ENCODE data around the gene NSRP1. TPM values are rescaled to one million over a fixed set of nuclear protein-coding genes. Genes with fewer than 3 reads are reported as not detected.

NSRP1 gene
- total RNA-seq, 1 donor, result 12.7 TPM

- no peak for DNase-seq (ENCODE audit: insufficient read length, low spot score, missing footprints)
- Histone ChIP-seq H3K9me3 (ENCODE audit: low read depth, low read length) (no peaks in the 10 kb centered on the region), H3K4me1 (ENCODE audit: insufficient read depth, low read length) (no peaks in the 10 kb centered on the region), H3K27ac (ENCODE audit: low read depth, low read length) (no peak overlapping the region), H3K4me2 (ENCODE audit: insufficient read depth, low read length) (no peak overlapping the region), H3K27me3 (ENCODE audit: insufficient read depth, low read length) (no peaks in the 10 kb centered on the region), H3K4me3 (ENCODE audit: insufficient read depth, low read length) (no peak overlapping the region), H3K36me3 (ENCODE audit: insufficient read depth, low read length) (peaks cover 13% of the 10 kb centered on the region), H4K20me1 (ENCODE audit: insufficient read depth, low read length) (peaks cover 29% of the 10 kb centered on the region), H2AFZ (ENCODE audit: low read length) (no peak overlapping the region), H3K79me2 (ENCODE audit: insufficient read depth, low read length) (peaks cover 88% of the 10 kb centered on the region)
- no peak for TF ChIP-seq CTCF (IDR thresholded peaks at IDR 0.05; ENCODE audit: extremely low read depth, low read depth, low read length)
Measured at GRCh38 chr17:30148376-30148775, 31.8 kb downstream of the NSRP1 start.

GRCh38 chr17:30151471-30151870 is 34.9 kb downstream of the NSRP1 start:
- H3K36me3 ChIP-seq (ENCODE audit: insufficient read depth, low read length), result peaks cover 17% of the 10 kb centered on the region
- no peak overlapping the region for H2AFZ ChIP-seq (ENCODE audit: low read length)
- H3K9me3 ChIP-seq (ENCODE audit: low read depth, low read length), result no peaks in the 10 kb centered on the region
- no peak overlapping the region for H3K4me3 ChIP-seq (ENCODE audit: insufficient read depth, low read length)
- H3K4me2 ChIP-seq (ENCODE audit: insufficient read depth, low read length), result no peak overlapping the region
- no peak overlapping the region for H3K27ac ChIP-seq (ENCODE audit: low read depth, low read length)
- peaks cover 87% of the 10 kb centered on the region for H3K79me2 ChIP-seq (ENCODE audit: insufficient read depth, low read length)
- no peaks in the 10 kb centered on the region for H3K27me3 ChIP-seq (ENCODE audit: insufficient read depth, low read length)
- no peak for DNase-seq (ENCODE audit: insufficient read length, low spot score, missing footprints)
- H4K20me1 ChIP-seq (ENCODE audit: insufficient read depth, low read length), result peaks cover 16% of the 10 kb centered on the region
- H3K4me1 ChIP-seq (ENCODE audit: insufficient read depth, low read length), result no peaks in the 10 kb centered on the region
- TF ChIP-seq CTCF (IDR thresholded peaks at IDR 0.05; ENCODE audit: extremely low read depth, low read depth, low read length), result no peak

- Histone ChIP-seq H3K36me3 (ENCODE audit: insufficient read depth, low read length) (peaks cover 17% of the 10 kb centered on the region), H3K27me3 (ENCODE audit: insufficient read depth, low read length) (no peaks in the 10 kb centered on the region), H2AFZ (ENCODE audit: low read length) (no peak overlapping the region), H3K4me2 (ENCODE audit: insufficient read depth, low read length) (no peak overlapping the region), H3K4me3 (ENCODE audit: insufficient read depth, low read length) (no peak overlapping the region), H3K27ac (ENCODE audit: low read depth, low read length) (no peak overlapping the region), H3K79me2 (ENCODE audit: insufficient read depth, low read length) (peaks cover 88% of the 10 kb centered on the region), H3K9me3 (ENCODE audit: low read depth, low read length) (no peaks in the 10 kb centered on the region), H4K20me1 (ENCODE audit: insufficient read depth, low read length) (peaks cover 21% of the 10 kb centered on the region), H3K4me1 (ENCODE audit: insufficient read depth, low read length) (no peaks in the 10 kb centered on the region)
- no peak for TF ChIP-seq CTCF (IDR thresholded peaks at IDR 0.05; ENCODE audit: extremely low read depth, low read depth, low read length)
- DNase-seq (ENCODE audit: insufficient read length, low spot score, missing footprints), result no peak
Measured at GRCh38 chr17:30153463-30153862, 36.8 kb downstream of the NSRP1 start.

- Histone ChIP-seq H3K36me3 (ENCODE audit: insufficient read depth, low read length) (peaks cover 24% of the 10 kb centered on the region), H2AFZ (ENCODE audit: low read length) (no peak overlapping the region), H3K4me2 (ENCODE audit: insufficient read depth, low read length) (no peak overlapping the region), H4K20me1 (ENCODE audit: insufficient read depth, low read length) (peaks cover 21% of the 10 kb centered on the region), H3K4me1 (ENCODE audit: insufficient read depth, low read length) (no peaks in the 10 kb centered on the region), H3K27me3 (ENCODE audit: insufficient read depth, low read length) (no peaks in the 10 kb centered on the region), H3K79me2 (ENCODE audit: insufficient read depth, low read length) (peaks cover 94% of the 10 kb centered on the region), H3K27ac (ENCODE audit: low read depth, low read length) (no peak overlapping the region), H3K4me3 (ENCODE audit: insufficient read depth, low read length) (no peak overlapping the region), H3K9me3 (ENCODE audit: low read depth, low read length) (no peaks in the 10 kb centered on the region)
- no peak for DNase-seq (ENCODE audit: insufficient read length, low spot score, missing footprints)
- no peak for TF ChIP-seq CTCF (IDR thresholded peaks at IDR 0.05; ENCODE audit: extremely low read depth, low read depth, low read length)
Measured at GRCh38 chr17:30155389-30155788, 38.8 kb downstream of the NSRP1 start.
